Fibroblast of the aortic adventitia (primary cell): ENCODE results near the gene TOR1A. TPM values are rescaled to one million over a fixed set of nuclear protein-coding genes. Genes with fewer than 3 reads are reported as not detected.

Experiments used
- DNase-seq: peaks from one replicate; pipeline ENCODE4 v3.0.0-alpha.2; 2010; ENCODE audit warnings: low read depth
- H3K4me3 ChIP-seq: 2 replicates; pipeline ENCODE4 v1.5.1; 2011; ENCODE audit warnings: low read depth, mild to moderate bottlenecking, control low read depth, low read length, moderate library complexity
- total RNA-seq: library from RNA; depleted of rRNA; stranded (reverse); fragments of >200 nt; gene quantifications from 2 replicates; pipeline ENCODE4 v1.2.3, GENCODE V29; 2012; ENCODE audit warnings: low replicate concordance
- TF ChIP-seq, protein P1 (sequence below): IDR thresholded peaks from 2 replicates; pipeline ENCODE4 v1.5.1; 2011; ENCODE audit warnings: mild to moderate bottlenecking, low read length, control low read depth, inconsistent platforms; ENCODE audit not compliant: insufficient read depth

Gene TOR1A
- total RNA-seq, 1 donor = 48.9 TPM

GRCh38 chr9:129852579-129852978, 28.6 kb upstream of the TOR1A start:
- DNase-seq = no peak
- TF ChIP-seq, protein P1, sequence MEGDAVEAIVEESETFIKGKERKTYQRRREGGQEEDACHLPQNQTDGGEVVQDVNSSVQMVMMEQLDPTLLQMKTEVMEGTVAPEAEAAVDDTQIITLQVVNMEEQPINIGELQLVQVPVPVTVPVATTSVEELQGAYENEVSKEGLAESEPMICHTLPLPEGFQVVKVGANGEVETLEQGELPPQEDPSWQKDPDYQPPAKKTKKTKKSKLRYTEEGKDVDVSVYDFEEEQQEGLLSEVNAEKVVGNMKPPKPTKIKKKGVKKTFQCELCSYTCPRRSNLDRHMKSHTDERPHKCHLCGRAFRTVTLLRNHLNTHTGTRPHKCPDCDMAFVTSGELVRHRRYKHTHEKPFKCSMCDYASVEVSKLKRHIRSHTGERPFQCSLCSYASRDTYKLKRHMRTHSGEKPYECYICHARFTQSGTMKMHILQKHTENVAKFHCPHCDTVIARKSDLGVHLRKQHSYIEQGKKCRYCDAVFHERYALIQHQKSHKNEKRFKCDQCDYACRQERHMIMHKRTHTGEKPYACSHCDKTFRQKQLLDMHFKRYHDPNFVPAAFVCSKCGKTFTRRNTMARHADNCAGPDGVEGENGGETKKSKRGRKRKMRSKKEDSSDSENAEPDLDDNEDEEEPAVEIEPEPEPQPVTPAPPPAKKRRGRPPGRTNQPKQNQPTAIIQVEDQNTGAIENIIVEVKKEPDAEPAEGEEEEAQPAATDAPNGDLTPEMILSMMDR = no peak
- no peak overlapping the region for H3K4me3 ChIP-seq

GRCh38 chr9:129851821-129852220, 27.9 kb upstream of the TOR1A start:
- no peak overlapping the region for H3K4me3 ChIP-seq
- DNase-seq = no peak
- TF ChIP-seq, protein P1 = no peak

DNA sequence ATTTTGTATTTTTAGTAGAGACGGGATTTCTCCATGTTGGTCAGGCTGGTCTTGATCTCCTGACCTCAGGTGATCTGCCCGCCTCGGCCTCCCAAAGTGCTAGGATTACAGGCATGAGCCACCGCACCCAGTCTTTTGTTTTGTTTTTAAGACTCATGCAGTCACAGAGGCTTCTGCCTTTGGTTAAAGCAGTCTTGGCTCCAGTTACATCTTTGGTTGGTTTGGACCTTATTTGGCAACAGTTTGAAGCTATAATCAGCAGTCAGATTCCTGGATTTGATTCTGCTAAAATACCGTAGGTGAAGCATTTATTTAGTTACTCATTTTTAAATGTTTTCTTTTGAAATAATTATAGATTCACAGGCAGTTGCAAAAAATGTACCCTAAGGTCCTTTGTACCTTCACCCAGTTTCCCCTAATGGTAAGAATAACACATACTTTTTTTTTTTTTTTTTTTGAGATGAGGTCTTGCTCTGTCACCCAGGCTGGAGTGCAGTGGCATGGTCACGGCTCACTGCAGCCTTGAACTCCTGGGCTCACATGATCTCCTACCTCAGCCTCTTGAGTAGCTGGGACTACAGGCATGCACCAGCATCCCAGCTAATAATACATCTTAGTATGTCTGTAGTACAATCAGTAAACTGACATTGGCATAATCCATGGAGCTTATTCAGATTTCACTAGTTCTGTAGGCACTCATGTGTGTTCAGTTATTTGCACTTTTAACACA, 27.1 kb upstream of the TOR1A start:
- H3K4me3 ChIP-seq = no peak overlapping the region
- TF ChIP-seq, protein P1 = no peak
- DNase-seq = peak; percentile 74

- DNase-seq = peak; percentile 60
- TF ChIP-seq, protein P1 = no peak
- H3K4me3 ChIP-seq = no peak overlapping the region
These were observed 26.0 kb upstream of the TOR1A start for GRCh38 chr9:129849901-129850300.

- DNase-seq = peak; percentile 13
- TF ChIP-seq, protein P1 = no peak
- H3K4me3 ChIP-seq = no peak overlapping the region
These were observed 24.9 kb upstream of the TOR1A start for GRCh38 chr9:129848712-129849441.

DNA sequence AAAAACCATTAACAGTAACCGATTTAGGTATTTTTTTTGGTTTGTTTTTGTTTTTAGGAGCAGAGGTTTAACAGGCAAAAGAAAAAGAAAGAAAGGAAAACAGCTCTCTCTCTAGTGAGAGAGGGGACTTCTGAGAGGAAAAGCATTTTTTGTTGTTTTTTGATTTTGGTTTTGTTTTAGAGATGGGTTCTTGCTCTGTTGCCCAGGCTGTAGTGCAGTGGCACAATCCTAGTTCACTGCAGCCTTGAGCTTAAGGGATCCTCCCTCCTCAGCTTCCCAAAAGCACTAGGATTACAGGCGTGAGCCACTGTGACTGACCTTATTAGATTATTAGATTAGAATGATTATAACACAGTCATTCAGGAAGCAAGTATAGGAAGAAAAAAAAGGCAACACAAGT, 21.4 kb upstream of the TOR1A start:
- TF ChIP-seq, protein P1 = no peak
- DNase-seq = no peak
- H3K4me3 ChIP-seq = no peak overlapping the region
